ENCODE measurements around the gene TMOD3.
A peak's percentile ranks its signal among the peaks of the same experiment; 100 is the strongest.

Gene TMOD3

GRCh38 chr15:51803965-51804364 lies 25.5 kb upstream of the TMOD3 start:
- peaks cover 63% of the 10 kb centered on the region for H3K36me3 Mint-ChIP-seq (ENCODE audit: low read depth)
- H3K9me3 Mint-ChIP-seq, result no peaks in the 10 kb centered on the region

GRCh38 chr15:51806123-51806522 lies 23.3 kb upstream of the TMOD3 start:
- Mint-ChIP-seq H3K4me1 (ENCODE audit: low read depth) (no peaks in the 10 kb centered on the region), H3K36me3 (ENCODE audit: low read depth) (peaks cover 50% of the 10 kb centered on the region), H3K27ac (no peak overlapping the region), H3K4me3 (no peak overlapping the region), H3K27me3 (no peaks in the 10 kb centered on the region), H3K9me3 (no peaks in the 10 kb centered on the region)
- intact Hi-C loops (cut with micrococcal nuclease), result no loop called here

More at GRCh38 chr15:51803965-51804364, 25.5 kb upstream of the TMOD3 start:
- no peak overlapping the region for H3K27ac Mint-ChIP-seq
- no peaks in the 10 kb centered on the region for H3K4me1 Mint-ChIP-seq (ENCODE audit: low read depth)
- intact Hi-C loops (cut with micrococcal nuclease), result no loop called here
- no peak overlapping the region for H3K4me3 Mint-ChIP-seq
- H3K27me3 Mint-ChIP-seq, result no peaks in the 10 kb centered on the region

DNA sequence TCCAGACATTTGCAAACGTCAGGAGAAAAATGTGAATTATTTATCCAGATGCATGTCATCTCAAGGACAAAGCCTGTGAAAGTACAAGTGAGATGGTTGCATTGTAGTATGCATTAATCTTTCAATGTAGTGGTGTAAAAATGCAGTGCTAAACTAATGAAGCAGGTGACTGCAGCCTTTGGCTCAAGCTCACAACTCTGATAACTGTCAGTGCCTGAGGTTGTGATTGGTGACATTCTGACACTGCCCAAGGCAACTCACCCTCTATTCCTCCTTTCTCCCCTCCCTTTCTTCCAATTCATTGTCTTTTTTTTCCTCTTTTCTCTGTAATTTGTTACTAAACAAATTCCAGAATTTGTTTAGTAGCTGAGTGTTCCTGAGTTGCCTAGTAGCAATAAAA lies 20.0 kb upstream of the TMOD3 start:
- Mint-ChIP-seq H3K27ac (no peak overlapping the region), H3K9me3 (no peaks in the 10 kb centered on the region), H3K27me3 (no peaks in the 10 kb centered on the region), H3K36me3 (ENCODE audit: low read depth) (peaks cover 55% of the 10 kb centered on the region), H3K4me3 (no peak overlapping the region), H3K4me1 (ENCODE audit: low read depth) (no peaks in the 10 kb centered on the region)
- intact Hi-C loops (cut with micrococcal nuclease), result no loop called here

GRCh38 chr15:51812598-51812997 lies 16.9 kb upstream of the TMOD3 start:
- Mint-ChIP-seq H3K4me1 (ENCODE audit: low read depth) (no peaks in the 10 kb centered on the region), H3K27me3 (no peaks in the 10 kb centered on the region), H3K4me3 (no peak overlapping the region), H3K36me3 (ENCODE audit: low read depth) (peaks cover 37% of the 10 kb centered on the region), H3K27ac (no peak overlapping the region), H3K9me3 (peaks cover 2% of the 10 kb centered on the region)
- intact Hi-C loops (cut with micrococcal nuclease), result no loop called here

GRCh38 chr15:51814606-51815005 lies 14.8 kb upstream of the TMOD3 start:
- no peak overlapping the region for H3K4me3 Mint-ChIP-seq
- peaks cover 17% of the 10 kb centered on the region for H3K9me3 Mint-ChIP-seq
- peaks cover 43% of the 10 kb centered on the region for H3K36me3 Mint-ChIP-seq (ENCODE audit: low read depth)
- intact Hi-C loops (cut with micrococcal nuclease), result no loop called here
- H3K27ac Mint-ChIP-seq, result no peak overlapping the region
- H3K4me1 Mint-ChIP-seq (ENCODE audit: low read depth), result no peaks in the 10 kb centered on the region
- no peaks in the 10 kb centered on the region for H3K27me3 Mint-ChIP-seq

DNA sequence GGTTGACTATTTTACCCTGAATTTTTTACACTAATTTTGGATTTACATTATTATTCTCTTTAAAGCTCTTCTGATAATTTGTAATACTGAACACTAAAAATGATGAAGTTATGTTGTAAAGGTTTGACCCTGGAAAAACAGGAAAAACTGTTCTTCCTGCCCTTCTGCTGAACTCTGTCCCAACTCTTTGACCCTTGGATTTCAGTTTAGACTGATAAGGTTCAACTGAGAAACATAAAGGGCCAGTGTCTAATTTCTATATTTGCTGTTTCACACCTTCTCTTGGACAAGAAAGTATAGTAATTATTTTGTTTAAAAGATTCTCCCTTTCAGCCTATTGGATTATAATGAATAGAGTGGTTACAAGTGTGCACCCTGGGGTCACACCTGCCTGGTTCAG lies 12.8 kb upstream of the TMOD3 start:
- H3K4me3 Mint-ChIP-seq, result no peak overlapping the region
- intact Hi-C loops (cut with micrococcal nuclease), result no loop called here
- peaks cover 53% of the 10 kb centered on the region for H3K36me3 Mint-ChIP-seq (ENCODE audit: low read depth)
- no peaks in the 10 kb centered on the region for H3K4me1 Mint-ChIP-seq (ENCODE audit: low read depth)
- peaks cover 37% of the 10 kb centered on the region for H3K9me3 Mint-ChIP-seq
- no peak overlapping the region for H3K27ac Mint-ChIP-seq
- peaks cover 2% of the 10 kb centered on the region for H3K27me3 Mint-ChIP-seq

GRCh38 chr15:51818150-51818549 lies 11.3 kb upstream of the TMOD3 start:
- Mint-ChIP-seq H3K4me3 (no peak overlapping the region), H3K27me3 (peaks cover 2% of the 10 kb centered on the region), H3K9me3 (peaks cover 38% of the 10 kb centered on the region), H3K36me3 (ENCODE audit: low read depth) (peaks cover 49% of the 10 kb centered on the region), H3K27ac (no peak overlapping the region), H3K4me1 (ENCODE audit: low read depth) (no peaks in the 10 kb centered on the region)
- intact Hi-C loops (cut with micrococcal nuclease), result no loop called here

DNA sequence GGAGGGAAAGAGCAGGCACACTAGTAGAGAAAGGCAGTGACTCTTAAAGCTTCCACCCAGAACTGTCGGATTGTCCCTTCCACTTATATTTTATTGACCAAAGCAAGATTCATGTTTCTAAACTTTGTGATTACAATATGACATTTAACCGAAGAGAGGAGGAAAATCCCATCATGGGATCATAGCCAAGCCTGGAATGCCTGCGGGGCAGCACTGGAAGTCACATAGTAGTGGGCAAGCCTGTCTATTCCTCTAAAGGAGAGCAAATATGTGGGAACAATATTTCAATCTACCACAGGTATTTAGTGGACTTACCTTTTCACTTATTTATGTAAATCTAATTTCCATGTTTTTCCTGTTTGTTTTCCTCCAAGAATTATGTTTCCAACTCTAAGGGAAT lies 3.8 kb upstream of the TMOD3 start:
- intact Hi-C loops (cut with micrococcal nuclease), result loop anchor here (5.0 kb wide), 1 partner anchor 37 kb away; no protein-coding TSS in a partner anchor
- H3K4me3 Mint-ChIP-seq, result no peak overlapping the region
- H3K27ac Mint-ChIP-seq, result no peak overlapping the region

DNA sequence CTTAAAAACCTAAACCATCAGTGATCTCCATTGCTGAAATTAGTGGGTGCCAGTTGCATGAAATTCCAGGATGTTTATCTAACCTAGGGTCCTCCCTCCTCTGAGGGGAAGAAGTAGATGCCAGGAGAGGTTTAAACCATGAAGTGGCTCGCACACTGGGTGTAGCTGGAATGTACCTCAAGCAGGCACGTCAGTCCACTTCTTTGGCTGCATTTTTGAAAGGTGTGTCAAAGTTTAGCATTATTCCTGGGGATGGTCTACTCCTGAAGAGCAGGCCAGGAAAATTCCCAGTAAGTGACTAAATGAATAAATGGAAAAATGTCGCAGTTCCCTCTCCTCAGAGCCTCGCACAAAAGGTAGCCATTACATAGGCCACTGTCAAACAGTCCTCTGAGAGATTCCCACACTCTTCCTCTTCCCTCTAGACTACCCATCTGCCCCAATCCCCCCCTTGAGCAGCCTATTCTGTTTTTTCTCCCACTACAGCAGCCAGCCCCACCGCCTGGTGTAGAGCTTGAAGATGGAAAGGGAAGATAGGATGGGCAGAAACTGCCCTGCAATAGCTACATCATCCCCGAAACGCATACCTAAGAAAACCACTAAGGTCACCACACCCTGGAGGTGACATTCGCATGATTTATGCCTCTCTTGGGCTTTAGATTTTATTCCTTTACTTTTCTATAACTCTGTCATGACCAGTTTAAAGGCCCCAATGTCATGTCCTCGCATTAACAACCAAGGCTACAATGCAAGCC lies 655 bp upstream of the TMOD3 start:
- Mint-ChIP-seq H3K9me3 (no peaks in the 10 kb centered on the region), H3K27ac (peak overlapping the region; percentile 95), H3K36me3 (ENCODE audit: low read depth) (peaks cover 29% of the 10 kb centered on the region), H3K4me3 (no peak overlapping the region), H3K4me1 (ENCODE audit: low read depth) (peaks cover 27% of the 10 kb centered on the region), H3K27me3 (no peaks in the 10 kb centered on the region)
- intact Hi-C loops (cut with micrococcal nuclease), result loop anchor here (5.0 kb wide), 1 partner anchor 34 kb away; no protein-coding TSS in a partner anchor

More for the DNA sequence above, 3.8 kb upstream of the TMOD3 start:
- peaks cover 2% of the 10 kb centered on the region for H3K27me3 Mint-ChIP-seq
- peaks cover under 1% of the 10 kb centered on the region for H3K4me1 Mint-ChIP-seq (ENCODE audit: low read depth)
- H3K9me3 Mint-ChIP-seq, result peaks cover 10% of the 10 kb centered on the region
- H3K36me3 Mint-ChIP-seq (ENCODE audit: low read depth), result peaks cover 20% of the 10 kb centered on the region

DNA sequence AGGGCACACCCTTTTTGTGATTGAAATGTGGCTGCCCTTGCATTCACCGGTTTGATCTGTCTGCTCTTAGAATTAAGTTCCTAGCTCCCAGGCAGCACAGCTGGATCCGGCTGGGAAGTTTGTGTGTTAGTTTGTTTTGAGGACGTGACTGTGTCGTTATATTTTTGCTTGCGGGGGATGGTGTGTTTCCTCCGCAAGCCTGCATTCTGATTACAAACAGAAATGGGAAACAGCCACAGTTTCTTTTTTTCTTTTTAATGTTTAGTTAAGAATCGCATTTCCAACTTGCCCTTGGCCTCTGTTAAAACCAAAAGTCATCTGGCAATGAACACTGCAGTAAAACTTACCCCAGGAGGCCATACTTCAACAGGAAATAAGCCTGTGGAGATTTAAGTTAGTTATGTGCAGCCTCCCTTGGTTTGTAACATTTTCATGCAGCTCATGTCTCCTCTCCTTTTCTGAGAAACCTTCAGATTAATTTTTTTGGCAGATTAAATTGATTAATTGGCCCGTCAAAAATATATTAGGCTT lies 888 bp downstream of the TMOD3 start:
- Mint-ChIP-seq H3K4me3 (peak overlapping the region; percentile 97), H3K36me3 (ENCODE audit: low read depth) (peaks cover 34% of the 10 kb centered on the region), H3K9me3 (no peaks in the 10 kb centered on the region), H3K27ac (peak overlapping the region; percentile 95), H3K4me1 (ENCODE audit: low read depth) (peaks cover 43% of the 10 kb centered on the region), H3K27me3 (no peaks in the 10 kb centered on the region)
- intact Hi-C loops (cut with micrococcal nuclease), result no loop called here

DNA sequence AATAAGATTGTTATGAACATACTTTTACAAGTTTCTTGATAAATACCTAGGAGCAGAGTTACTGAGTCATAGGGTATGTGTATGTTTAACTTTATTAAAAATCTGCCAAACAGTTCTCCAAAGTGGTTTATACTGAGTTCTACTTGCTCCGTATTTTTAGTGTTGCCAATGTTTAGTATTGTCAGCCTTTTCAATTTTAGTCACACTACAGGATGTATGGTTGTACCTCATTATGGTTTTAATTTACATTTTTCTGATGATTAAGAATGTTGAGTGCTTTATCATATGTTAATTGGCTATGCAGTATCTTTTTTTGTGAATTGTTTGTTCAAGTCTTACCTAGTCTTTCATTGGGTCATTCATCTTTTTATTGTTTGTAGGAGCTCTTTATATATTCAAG lies 4.3 kb downstream of the TMOD3 start:
- H3K36me3 Mint-ChIP-seq (ENCODE audit: low read depth), result peaks cover 39% of the 10 kb centered on the region
- H3K4me1 Mint-ChIP-seq (ENCODE audit: low read depth), result peaks cover 77% of the 10 kb centered on the region
- H3K27me3 Mint-ChIP-seq, result no peaks in the 10 kb centered on the region
- intact Hi-C loops (cut with micrococcal nuclease), result no loop called here
- H3K4me3 Mint-ChIP-seq, result no peak overlapping the region
- H3K27ac Mint-ChIP-seq, result no peak overlapping the region
- H3K9me3 Mint-ChIP-seq, result no peaks in the 10 kb centered on the region

- Mint-ChIP-seq H3K9me3 (no peaks in the 10 kb centered on the region), H3K4me1 (ENCODE audit: low read depth) (peaks cover 94% of the 10 kb centered on the region), H3K27ac (peak overlapping the region; percentile 70), H3K27me3 (no peaks in the 10 kb centered on the region), H3K36me3 (ENCODE audit: low read depth) (peaks cover 13% of the 10 kb centered on the region), H3K4me3 (peak overlapping the region; percentile 60)
- intact Hi-C loops (cut with micrococcal nuclease), result no loop called here
These were observed 8.4 kb downstream of the TMOD3 start for GRCh38 chr15:51837792-51838251.

DNA sequence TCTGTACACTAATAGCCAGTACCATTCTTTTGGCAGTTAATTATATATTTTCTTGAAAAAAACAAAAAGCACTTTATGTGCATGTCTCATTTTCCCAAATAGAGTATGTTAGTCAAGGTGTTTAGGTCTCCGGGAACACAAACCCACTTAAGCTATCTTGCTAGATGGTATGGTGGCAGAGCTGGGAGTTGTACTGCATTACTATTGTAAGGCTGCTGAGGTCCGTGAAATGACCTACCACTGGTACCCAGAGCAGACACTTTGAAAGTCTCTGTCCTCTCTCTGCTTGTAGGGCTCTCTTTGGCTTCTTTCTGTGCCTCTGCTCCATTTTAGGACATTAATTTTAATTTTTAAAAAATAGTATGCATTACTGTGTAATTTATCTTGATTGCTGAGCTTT lies 8.8 kb downstream of the TMOD3 start:
- Mint-ChIP-seq H3K4me1 (ENCODE audit: low read depth) (peaks cover 97% of the 10 kb centered on the region), H3K27ac (peak overlapping the region; percentile 70), H3K4me3 (peak overlapping the region; percentile 60), H3K9me3 (no peaks in the 10 kb centered on the region), H3K36me3 (ENCODE audit: low read depth) (peaks cover 16% of the 10 kb centered on the region), H3K27me3 (no peaks in the 10 kb centered on the region)
- intact Hi-C loops (cut with micrococcal nuclease), result no loop called here

GRCh38 chr15:51840692-51841091 lies 11.2 kb downstream of the TMOD3 start:
- Mint-ChIP-seq H3K9me3 (no peaks in the 10 kb centered on the region), H3K36me3 (ENCODE audit: low read depth) (peaks cover 13% of the 10 kb centered on the region), H3K27me3 (no peaks in the 10 kb centered on the region), H3K27ac (peak overlapping the region; percentile 82), H3K4me3 (no peak overlapping the region), H3K4me1 (ENCODE audit: low read depth) (peaks cover 87% of the 10 kb centered on the region)
- intact Hi-C loops (cut with micrococcal nuclease), result no loop called here
